HepG2 (cell line): ENCODE results near the gene PPDPF. TPM values are rescaled to one million over a fixed set of nuclear protein-coding genes. Genes with fewer than 3 reads are reported as not detected.
A peak's percentile ranks its signal among the peaks of the same experiment; 100 is the strongest.

Experiments used
- HOXA7 ChIP-seq: sonication (generic); formaldehyde crosslinking; IDR thresholded peaks from 2 replicates; pipeline ENCODE4 v1.8.1; 2022; ENCODE audit warnings: mild to moderate bottlenecking, missing genetic modification reagents, moderate library complexity
- MXD4 ChIP-seq: IDR thresholded peaks from 2 replicates; pipeline ENCODE4 v1.6.1; 2016; ENCODE audit warnings: mild to moderate bottlenecking, missing biosample characterization, missing genetic modification reagents
- ZBTB43 ChIP-seq: sonication (generic); formaldehyde crosslinking; conservative IDR thresholded peaks from 2 replicates; pipeline ENCODE4 v1.4.0; 2020; ENCODE audit warnings: missing genetic modification reagents
- ZIK1 ChIP-seq: sonication (generic); formaldehyde crosslinking; IDR thresholded peaks from 2 replicates; pipeline ENCODE4 v1.5.0; 2020; ENCODE audit warnings: mild to moderate bottlenecking, low read depth, missing genetic modification reagents, borderline replicate concordance
- ZNF264 ChIP-seq: sonication (generic); formaldehyde crosslinking; IDR thresholded peaks from 2 replicates; pipeline ENCODE4 v1.4.0; 2020; ENCODE audit warnings: missing genetic modification reagents
- ZNF383 ChIP-seq: sonication (generic); formaldehyde crosslinking; IDR thresholded peaks from 2 replicates; pipeline ENCODE4 v1.4.0; 2020; ENCODE audit warnings: missing genetic modification reagents, mild to moderate bottlenecking, borderline replicate concordance
- ZNF746 ChIP-seq: sonication (generic); formaldehyde crosslinking; IDR thresholded peaks from 2 replicates; pipeline ENCODE4 v1.8.0; 2022; ENCODE audit warnings: mild to moderate bottlenecking, missing genetic modification reagents
- ZNF883 ChIP-seq: sonication (generic); formaldehyde crosslinking; IDR thresholded peaks from 2 replicates; pipeline ENCODE4 v1.5.1; 2020; ENCODE audit warnings: mild to moderate bottlenecking, missing genetic modification reagents; ENCODE audit errors: not compliant biosample characterization
- polyA plus RNA-seq, 8 experiments: library from polyadenylated mRNA; depleted of rRNA in 3 of 8; stranded (reverse) in 7 of 8; unstranded in 1 of 8; fragments of >200 nt; fragmentation: Illumina TruSeq in 4 of 8; extraction: Trizol in 4 of 8; gene quantifications; 2 replicates each; pipeline versions ENCODE4 v1.2.1 to v1.2.3, GENCODE V29; 2011 to 2016; ENCODE audit warnings: low read depth in 4 of 8, missing spikeins in 1 of 8, mixed read lengths in 1 of 8; ENCODE audit not compliant: insufficient read depth in 1 of 8
- total RNA-seq, 5 experiments: library from RNA; depleted of rRNA; stranded (reverse); fragments of >200 nt; fragmentation: Illumina TruSeq; extraction: Trizol; gene quantifications; 2 replicates each; pipeline ENCODE4 v1.2.3, GENCODE V29; 2016; ENCODE audit warnings: low read depth in 1 of 5
- TF ChIP-seq, protein P1 (sequence below): sonication (generic); formaldehyde crosslinking; IDR thresholded peaks from 2 replicates; pipeline ENCODE4 v1.5.0; 2020; ENCODE audit warnings: mild to moderate bottlenecking, missing genetic modification reagents, borderline replicate concordance
- TF ChIP-seq, protein P2 (sequence below): IDR thresholded peaks from 2 replicates; pipeline ENCODE4 v1.6.1; 2012; ENCODE audit warnings: inconsistent platforms
- TF ChIP-seq, protein P3 (sequence below): sonication (generic); formaldehyde crosslinking; conservative IDR thresholded peaks from 2 replicates; pipeline ENCODE4 v1.4.0; 2020; ENCODE audit warnings: mild to moderate bottlenecking, missing genetic modification reagents, moderate library complexity
- TF ChIP-seq, protein P4 (sequence below): sonication (generic); formaldehyde crosslinking; IDR thresholded peaks from 2 replicates; pipeline ENCODE4 v1.9.0; 2021; ENCODE audit warnings: missing genetic modification reagents, mild to moderate bottlenecking, borderline replicate concordance

Gene PPDPF
- total and polyA plus RNA-seq, 2 of the 13 experiments (the other 11 are each of a cell fraction or from before 2014, with no cell fraction given): 1.8 to 7.0 TPM

- TF ChIP-seq, protein P1, sequence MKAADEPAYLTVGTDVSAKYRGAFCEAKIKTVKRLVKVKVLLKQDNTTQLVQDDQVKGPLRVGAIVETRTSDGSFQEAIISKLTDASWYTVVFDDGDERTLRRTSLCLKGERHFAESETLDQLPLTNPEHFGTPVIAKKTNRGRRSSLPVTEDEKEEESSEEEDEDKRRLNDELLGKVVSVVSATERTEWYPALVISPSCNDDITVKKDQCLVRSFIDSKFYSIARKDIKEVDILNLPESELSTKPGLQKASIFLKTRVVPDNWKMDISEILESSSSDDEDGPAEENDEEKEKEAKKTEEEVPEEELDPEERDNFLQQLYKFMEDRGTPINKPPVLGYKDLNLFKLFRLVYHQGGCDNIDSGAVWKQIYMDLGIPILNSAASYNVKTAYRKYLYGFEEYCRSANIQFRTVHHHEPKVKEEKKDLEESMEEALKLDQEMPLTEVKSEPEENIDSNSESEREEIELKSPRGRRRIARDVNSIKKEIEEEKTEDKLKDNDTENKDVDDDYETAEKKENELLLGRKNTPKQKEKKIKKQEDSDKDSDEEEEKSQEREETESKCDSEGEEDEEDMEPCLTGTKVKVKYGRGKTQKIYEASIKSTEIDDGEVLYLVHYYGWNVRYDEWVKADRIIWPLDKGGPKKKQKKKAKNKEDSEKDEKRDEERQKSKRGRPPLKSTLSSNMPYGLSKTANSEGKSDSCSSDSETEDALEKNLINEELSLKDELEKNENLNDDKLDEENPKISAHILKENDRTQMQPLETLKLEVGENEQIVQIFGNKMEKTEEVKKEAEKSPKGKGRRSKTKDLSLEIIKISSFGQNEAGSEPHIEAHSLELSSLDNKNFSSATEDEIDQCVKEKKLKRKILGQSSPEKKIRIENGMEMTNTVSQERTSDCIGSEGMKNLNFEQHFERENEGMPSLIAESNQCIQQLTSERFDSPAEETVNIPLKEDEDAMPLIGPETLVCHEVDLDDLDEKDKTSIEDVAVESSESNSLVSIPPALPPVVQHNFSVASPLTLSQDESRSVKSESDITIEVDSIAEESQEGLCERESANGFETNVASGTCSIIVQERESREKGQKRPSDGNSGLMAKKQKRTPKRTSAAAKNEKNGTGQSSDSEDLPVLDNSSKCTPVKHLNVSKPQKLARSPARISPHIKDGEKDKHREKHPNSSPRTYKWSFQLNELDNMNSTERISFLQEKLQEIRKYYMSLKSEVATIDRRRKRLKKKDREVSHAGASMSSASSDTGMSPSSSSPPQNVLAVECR (CRISPR knock-in tag): peak; percentile 57
- TF ChIP-seq, protein P2, sequence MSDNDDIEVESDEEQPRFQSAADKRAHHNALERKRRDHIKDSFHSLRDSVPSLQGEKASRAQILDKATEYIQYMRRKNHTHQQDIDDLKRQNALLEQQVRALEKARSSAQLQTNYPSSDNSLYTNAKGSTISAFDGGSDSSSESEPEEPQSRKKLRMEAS: peak; percentile 63
- TF ChIP-seq ZNF746 (CRISPR knock-in tag) (0 out of 2 replicates have a peak, but pooled peaks have one; percentile 42), ZIK1 (CRISPR knock-in tag) (0 out of 2 replicates have a peak, but pooled peaks have one; percentile 14), ZNF383 (CRISPR knock-in tag) (no peak), ZNF264 (CRISPR knock-in tag) (peak; percentile 96), ZBTB43 (peak; percentile 75), MXD4 (CRISPR knock-in tag) (0 out of 2 replicates have a peak, but pooled peaks have one; percentile 27), ZNF883 (CRISPR knock-in tag) (peak; percentile 92), HOXA7 (no peak)
- TF ChIP-seq, protein P3, sequence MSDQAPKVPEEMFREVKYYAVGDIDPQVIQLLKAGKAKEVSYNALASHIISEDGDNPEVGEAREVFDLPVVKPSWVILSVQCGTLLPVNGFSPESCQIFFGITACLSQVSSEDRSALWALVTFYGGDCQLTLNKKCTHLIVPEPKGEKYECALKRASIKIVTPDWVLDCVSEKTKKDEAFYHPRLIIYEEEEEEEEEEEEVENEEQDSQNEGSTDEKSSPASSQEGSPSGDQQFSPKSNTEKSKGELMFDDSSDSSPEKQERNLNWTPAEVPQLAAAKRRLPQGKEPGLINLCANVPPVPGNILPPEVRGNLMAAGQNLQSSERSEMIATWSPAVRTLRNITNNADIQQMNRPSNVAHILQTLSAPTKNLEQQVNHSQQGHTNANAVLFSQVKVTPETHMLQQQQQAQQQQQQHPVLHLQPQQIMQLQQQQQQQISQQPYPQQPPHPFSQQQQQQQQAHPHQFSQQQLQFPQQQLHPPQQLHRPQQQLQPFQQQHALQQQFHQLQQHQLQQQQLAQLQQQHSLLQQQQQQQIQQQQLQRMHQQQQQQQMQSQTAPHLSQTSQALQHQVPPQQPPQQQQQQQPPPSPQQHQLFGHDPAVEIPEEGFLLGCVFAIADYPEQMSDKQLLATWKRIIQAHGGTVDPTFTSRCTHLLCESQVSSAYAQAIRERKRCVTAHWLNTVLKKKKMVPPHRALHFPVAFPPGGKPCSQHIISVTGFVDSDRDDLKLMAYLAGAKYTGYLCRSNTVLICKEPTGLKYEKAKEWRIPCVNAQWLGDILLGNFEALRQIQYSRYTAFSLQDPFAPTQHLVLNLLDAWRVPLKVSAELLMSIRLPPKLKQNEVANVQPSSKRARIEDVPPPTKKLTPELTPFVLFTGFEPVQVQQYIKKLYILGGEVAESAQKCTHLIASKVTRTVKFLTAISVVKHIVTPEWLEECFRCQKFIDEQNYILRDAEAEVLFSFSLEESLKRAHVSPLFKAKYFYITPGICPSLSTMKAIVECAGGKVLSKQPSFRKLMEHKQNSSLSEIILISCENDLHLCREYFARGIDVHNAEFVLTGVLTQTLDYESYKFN (CRISPR knock-in tag): peak; percentile 24; the same call in 1 of the 2 replicates
- TF ChIP-seq, protein P4, sequence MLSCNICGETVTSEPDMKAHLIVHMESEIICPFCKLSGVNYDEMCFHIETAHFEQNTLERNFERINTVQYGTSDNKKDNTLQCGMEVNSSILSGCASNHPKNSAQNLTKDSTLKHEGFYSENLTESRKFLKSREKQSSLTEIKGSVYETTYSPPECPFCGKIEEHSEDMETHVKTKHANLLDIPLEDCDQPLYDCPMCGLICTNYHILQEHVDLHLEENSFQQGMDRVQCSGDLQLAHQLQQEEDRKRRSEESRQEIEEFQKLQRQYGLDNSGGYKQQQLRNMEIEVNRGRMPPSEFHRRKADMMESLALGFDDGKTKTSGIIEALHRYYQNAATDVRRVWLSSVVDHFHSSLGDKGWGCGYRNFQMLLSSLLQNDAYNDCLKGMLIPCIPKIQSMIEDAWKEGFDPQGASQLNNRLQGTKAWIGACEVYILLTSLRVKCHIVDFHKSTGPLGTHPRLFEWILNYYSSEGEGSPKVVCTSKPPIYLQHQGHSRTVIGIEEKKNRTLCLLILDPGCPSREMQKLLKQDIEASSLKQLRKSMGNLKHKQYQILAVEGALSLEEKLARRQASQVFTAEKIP (CRISPR knock-in tag): no peak
These were observed 14.5 kb downstream of the PPDPF start (continued) for GRCh38 chr20:63534831-63535651.
